RWPE1 (cell line): Measurements from ENCODE around the gene TSPAN16.

Experiments used
- CTCF ChIA-PET: fragments of 350-600 bp; sonication (Branson Sonifier 250); formaldehyde crosslinking; extraction: SDS; loops from one replicate; lab custom pipeline; 2021; lab: Yijun Ruan, JAX
- POLR2A ChIA-PET: fragments of 400-600 bp; formaldehyde crosslinking; extraction: SDS; loops from one replicate; lab custom pipeline; 2020; ENCODE audit warnings: antibody characterized with exemption; ENCODE audit not compliant: low non-redundant PET; lab: Yijun Ruan, JAX
- DNase-seq: peaks from one replicate; pipeline ENCODE4 v3.0.0; 2012; ENCODE audit warnings: low spot score
- H3K27ac ChIP-seq: fragments of 450-650 bp; 2 replicates; pipeline ENCODE4 v1.5.1; 2017
- TF ChIP-seq, protein P1 (sequence below): fragments of 450-650 bp; conservative IDR thresholded peaks from 2 replicates; pipeline ENCODE4 v1.5.1; 2017; ENCODE audit warnings: low read depth, mild to moderate bottlenecking

Gene TSPAN16

DNA sequence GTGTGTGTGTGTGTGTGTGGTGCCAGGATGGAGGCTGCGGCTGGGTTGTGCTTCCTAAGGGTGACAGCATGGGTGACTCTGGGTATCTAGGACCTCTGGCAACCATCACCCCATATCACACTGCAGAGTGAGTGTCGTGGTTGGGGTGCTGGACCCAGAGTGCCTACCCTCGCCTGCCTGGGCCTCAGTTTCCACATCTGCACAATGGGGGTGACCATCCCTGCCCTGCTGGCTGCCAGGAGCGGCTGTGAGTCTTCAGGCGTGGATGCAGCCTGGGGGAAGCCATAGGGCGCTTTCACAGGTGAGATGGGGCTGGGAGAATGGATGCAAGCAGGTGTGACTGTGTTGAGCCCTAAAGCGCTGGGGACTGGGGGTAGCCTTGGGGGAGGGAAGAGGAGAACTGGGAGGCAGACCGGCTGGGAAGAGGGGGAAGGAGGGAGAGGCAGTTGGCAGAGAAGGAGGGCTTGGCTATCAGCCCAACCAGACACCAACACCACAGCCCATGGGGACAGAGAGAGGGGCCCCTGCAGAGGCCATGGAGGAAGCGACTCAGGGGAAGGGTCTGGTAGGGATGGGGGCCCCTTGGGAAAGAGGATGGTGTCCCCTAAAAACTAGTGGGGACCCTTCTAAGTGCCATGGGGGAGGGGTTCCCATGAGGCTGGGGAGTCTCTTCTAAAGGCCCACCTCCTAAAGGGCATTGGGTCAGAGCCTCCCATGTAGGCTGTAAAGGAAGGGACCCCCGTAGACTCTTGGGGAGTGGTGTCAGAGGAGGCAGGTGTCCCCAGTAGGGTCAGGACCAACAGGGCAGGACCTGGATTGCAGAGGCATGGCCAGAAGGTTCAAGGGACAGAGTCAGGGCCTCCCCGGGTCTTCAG, 61.0 kb downstream of the TSPAN16 start:
- DNase-seq: no peak
- H3K27ac ChIP-seq: peak overlapping the region; percentile 7; the same call in 1 of the 2 replicates
- ChIA-PET CTCF (no interaction called here), POLR2A (no interaction called here)
- TF ChIP-seq, protein P1, sequence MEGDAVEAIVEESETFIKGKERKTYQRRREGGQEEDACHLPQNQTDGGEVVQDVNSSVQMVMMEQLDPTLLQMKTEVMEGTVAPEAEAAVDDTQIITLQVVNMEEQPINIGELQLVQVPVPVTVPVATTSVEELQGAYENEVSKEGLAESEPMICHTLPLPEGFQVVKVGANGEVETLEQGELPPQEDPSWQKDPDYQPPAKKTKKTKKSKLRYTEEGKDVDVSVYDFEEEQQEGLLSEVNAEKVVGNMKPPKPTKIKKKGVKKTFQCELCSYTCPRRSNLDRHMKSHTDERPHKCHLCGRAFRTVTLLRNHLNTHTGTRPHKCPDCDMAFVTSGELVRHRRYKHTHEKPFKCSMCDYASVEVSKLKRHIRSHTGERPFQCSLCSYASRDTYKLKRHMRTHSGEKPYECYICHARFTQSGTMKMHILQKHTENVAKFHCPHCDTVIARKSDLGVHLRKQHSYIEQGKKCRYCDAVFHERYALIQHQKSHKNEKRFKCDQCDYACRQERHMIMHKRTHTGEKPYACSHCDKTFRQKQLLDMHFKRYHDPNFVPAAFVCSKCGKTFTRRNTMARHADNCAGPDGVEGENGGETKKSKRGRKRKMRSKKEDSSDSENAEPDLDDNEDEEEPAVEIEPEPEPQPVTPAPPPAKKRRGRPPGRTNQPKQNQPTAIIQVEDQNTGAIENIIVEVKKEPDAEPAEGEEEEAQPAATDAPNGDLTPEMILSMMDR: no peak

DNA sequence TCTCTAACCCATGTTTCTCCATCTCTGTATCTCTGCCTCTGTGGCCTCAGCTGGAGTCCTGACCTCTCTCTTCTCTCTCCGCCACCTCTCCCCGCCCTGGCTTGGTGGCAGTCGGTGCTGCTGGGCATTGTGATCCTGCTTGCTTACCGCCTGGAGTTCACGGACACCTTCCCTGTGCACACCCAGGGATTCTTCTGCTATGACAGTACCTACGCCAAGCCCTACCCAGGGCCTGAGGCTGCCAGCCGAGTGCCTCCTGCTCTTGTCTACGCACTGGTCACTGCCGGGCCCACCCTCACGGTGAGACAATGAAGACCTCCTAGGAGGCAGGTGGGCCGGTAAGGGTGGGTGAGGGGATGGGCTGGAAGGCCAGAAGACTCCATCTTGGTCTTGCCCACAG, 63.5 kb downstream of the TSPAN16 start:
- H3K27ac ChIP-seq: peak overlapping the region; percentile 41
- peak; percentile 49 for DNase-seq
- ChIA-PET CTCF (interaction anchor here (0.6 to 0.7 kb wide), 2 partner anchors 22 to 93 kb away, joined by 3 to 4 read pairs; no protein-coding TSS in a partner anchor), POLR2A (no interaction called here)
- TF ChIP-seq, protein P1: no peak

DNA sequence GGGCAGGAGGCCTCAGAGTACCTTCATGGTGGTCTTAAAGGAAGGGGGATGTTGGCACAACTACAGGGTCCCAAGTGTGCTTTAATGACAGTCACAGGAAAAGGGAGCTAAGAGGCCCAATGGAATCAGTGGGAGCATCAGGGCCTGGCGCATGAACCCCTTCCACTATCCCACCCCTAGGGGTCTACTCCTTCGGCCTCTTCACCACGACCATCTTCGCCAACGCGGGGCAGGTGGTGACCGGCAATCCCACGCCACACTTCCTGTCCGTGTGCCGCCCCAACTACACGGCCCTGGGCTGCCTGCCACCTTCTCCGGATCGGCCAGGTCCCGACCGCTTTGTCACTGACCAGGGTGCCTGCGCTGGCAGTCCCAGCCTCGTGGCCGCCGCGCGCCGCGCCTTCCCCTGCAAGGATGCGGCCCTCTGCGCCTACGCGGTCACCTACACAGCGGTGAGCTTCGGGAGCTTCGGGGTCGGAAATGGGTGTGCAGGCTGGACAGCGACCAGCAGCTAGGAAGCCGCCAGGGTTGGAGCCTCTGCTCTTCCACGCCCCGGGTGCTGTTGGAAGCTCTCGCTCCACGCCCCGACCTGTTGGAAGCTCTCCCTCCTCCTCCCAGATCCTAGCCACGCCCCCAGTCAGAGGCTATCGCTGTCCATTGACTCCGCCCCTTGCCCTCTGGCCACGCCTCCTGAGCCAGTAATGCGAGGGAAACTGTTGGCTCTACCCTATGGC, 65.2 kb downstream of the TSPAN16 start:
- DNase-seq: no peak
- ChIA-PET POLR2A (no interaction called here), CTCF (interaction anchor here (0.5 to 1.2 kb wide), 3 partner anchors 17 to 39 kb away, joined by 3 read pairs; no protein-coding TSS in a partner anchor)
- H3K27ac ChIP-seq: no peak overlapping the region
- TF ChIP-seq, protein P1: no peak

DNA sequence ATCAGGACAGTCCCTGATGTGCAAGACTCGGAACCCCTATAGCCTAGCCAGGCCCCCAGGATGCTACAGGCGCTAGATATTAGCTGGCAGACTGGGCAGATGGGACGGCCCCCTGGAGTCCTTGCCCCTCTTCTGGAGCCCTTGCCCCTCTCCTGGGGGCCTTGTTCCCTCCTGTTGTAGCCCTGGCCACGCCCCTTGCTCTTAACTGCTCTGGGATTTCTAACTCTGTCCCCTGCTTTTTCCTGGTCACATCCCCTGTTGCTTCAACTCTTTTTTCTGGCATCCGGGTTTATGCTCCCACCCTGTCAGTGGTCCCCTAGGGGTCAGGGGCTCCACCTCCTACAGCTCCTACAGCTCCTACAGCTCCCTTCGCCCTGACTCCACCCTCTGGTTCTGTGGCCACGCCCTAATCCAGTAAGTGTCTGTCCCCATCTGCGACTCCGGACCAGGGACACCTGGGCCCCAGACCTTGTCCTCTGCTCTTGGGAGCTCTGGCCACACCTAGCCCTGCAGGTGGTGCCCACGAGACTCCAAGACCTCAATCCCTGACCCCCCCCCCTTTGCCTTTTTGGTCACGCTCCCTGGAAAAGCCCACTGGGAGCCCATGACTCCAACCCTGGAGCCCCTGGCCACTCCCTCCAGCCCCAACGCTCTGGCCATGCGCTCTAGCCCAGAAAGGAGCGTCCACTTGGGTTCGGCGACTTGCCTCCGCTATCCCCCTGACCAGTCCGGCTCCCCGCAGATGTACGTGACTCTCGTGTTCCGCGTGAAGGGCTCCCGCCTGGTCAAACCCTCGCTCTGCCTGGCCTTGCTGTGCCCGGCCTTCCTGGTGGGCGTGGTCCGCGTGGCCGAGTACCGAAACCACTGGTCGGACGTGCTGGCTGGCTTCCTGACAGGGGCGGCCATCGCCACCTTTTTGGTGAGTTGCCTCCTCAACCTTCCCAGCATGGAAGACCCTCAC, 66.1 kb downstream of the TSPAN16 start:
- TF ChIP-seq, protein P1: no peak
- DNase-seq: no peak
- no peak overlapping the region for H3K27ac ChIP-seq
- POLR2A ChIA-PET: no interaction called here
- CTCF ChIA-PET: interaction anchor here (0.5 to 1.2 kb wide), 2 partner anchors 16 to 40 kb away, joined by 3 read pairs; no protein-coding TSS in a partner anchor

DNA sequence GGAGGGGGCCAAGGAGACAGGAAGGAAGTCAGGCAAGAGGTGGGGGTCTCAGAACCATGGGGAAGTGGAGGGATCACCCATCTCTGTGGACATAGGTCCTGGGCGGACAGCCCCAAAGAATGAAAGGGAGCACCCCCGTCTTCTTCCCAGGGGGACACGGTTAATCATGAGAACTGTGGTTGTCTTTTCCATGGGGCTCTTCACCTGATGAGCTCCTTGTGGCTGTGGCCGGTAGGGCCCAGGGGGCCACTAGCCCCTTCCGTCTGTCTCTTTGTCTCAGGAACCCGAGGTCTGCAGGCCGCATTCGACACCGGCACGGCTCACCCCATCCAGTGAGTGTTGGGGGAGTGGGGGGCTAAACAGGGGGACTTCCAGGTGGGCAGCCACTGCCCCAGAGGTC, 67.9 kb downstream of the TSPAN16 start:
- H3K27ac ChIP-seq: no peak overlapping the region
- TF ChIP-seq, protein P1: no peak
- ChIA-PET CTCF (no interaction called here), POLR2A (no interaction called here)
- DNase-seq: no peak
